Neuron (in vitro differentiated cells): ENCODE measurements around the gene MRPL53.
A peak's percentile ranks its signal among the peaks of the same experiment; 100 is the strongest.

Source experiments
- H2AFZ ChIP-seq: one replicate; pipeline ENCODE4 v1.6.1; 2013; ENCODE audit warnings: low read depth, mild to moderate bottlenecking, inconsistent platforms, low read length, moderate library complexity
- H3K27me3 ChIP-seq: one replicate; pipeline ENCODE4 v1.6.1; 2013; ENCODE audit warnings: low read length; ENCODE audit not compliant: insufficient read depth
- H3K36me3 ChIP-seq: one replicate; pipeline ENCODE4 v1.6.1; 2013; ENCODE audit warnings: low read length; ENCODE audit not compliant: insufficient read depth
- H3K4me1 ChIP-seq: one replicate; pipeline ENCODE4 v1.6.1; 2013; ENCODE audit warnings: low read length; ENCODE audit not compliant: insufficient read depth
- H3K4me3 ChIP-seq: 2 replicates; pipeline ENCODE4 v1.5.1; 2013; ENCODE audit warnings: mild to moderate bottlenecking, low read length, moderate library complexity
- H3K9me3 ChIP-seq: one replicate; pipeline ENCODE4 v1.6.1; 2013; ENCODE audit warnings: low read length

The MRPL53 gene

GRCh38 chr2:74472086-74472944 lies at the start of gene MRPL53:
MRPL53 (minus strand) TSS chr2:74472680; CDS start chr2:74472660, 20 bp downstream.
- peak within 1 kb of the TSS; percentile 55 for H2AFZ ChIP-seq
- peak within 1 kb of the TSS; percentile 56 for H3K4me3 ChIP-seq
- H3K9me3 ChIP-seq, result no peaks in the 10 kb centered on the region
- no peaks in the 10 kb centered on the region for H3K27me3 ChIP-seq
- H3K4me1 ChIP-seq, result peaks cover 15% of the 10 kb centered on the region
- H3K36me3 ChIP-seq, result peaks cover 23% of the 10 kb centered on the region

GRCh38 chr2:74516650-74517049 lies 44.2 kb upstream of the MRPL53 start:
- H3K36me3 ChIP-seq, result no peaks in the 10 kb centered on the region
- H3K27me3 ChIP-seq, result peaks cover 90% of the 10 kb centered on the region
- peaks cover 14% of the 10 kb centered on the region for H3K9me3 ChIP-seq
- H3K4me3 ChIP-seq, result no peak overlapping the region
- no peak overlapping the region for H2AFZ ChIP-seq
- H3K4me1 ChIP-seq, result no peaks in the 10 kb centered on the region

- Histone ChIP-seq H3K4me3 (no peak overlapping the region), H2AFZ (no peak overlapping the region), H3K27me3 (peaks cover 93% of the 10 kb centered on the region), H3K36me3 (no peaks in the 10 kb centered on the region), H3K9me3 (peaks cover 14% of the 10 kb centered on the region), H3K4me1 (no peaks in the 10 kb centered on the region)
These were observed 43.6 kb upstream of the MRPL53 start for GRCh38 chr2:74515981-74516633.

- H3K4me3 ChIP-seq, result no peak overlapping the region
These were observed 42.9 kb upstream of the MRPL53 start for GRCh38 chr2:74515271-74515980.

GRCh38 chr2:74514368-74515270 lies 42.1 kb upstream of the MRPL53 start, which contains the start of gene TLX2:
TLX2 (plus strand) TSS chr2:74514450; CDS start chr2:74514807, 357 bp downstream.
- Histone ChIP-seq H3K9me3 (peaks cover 14% of the 10 kb centered on the region), H3K27me3 (peaks cover 92% of the 10 kb centered on the region), H3K36me3 (no peaks in the 10 kb centered on the region), H2AFZ (no peak within 1 kb of the TSS), H3K4me1 (no peaks in the 10 kb centered on the region), H3K4me3 (no peak within 1 kb of the TSS)

More at GRCh38 chr2:74515271-74515980, 42.9 kb upstream of the MRPL53 start:
- Histone ChIP-seq H3K36me3 (no peaks in the 10 kb centered on the region), H2AFZ (no peak overlapping the region), H3K9me3 (peaks cover 14% of the 10 kb centered on the region), H3K4me1 (no peaks in the 10 kb centered on the region), H3K27me3 (peaks cover 92% of the 10 kb centered on the region)

GRCh38 chr2:74513605-74514367 lies 41.3 kb upstream of the MRPL53 start:
- no peak overlapping the region for H2AFZ ChIP-seq
- H3K9me3 ChIP-seq, result peaks cover 14% of the 10 kb centered on the region
- H3K4me3 ChIP-seq, result no peak overlapping the region
- no peaks in the 10 kb centered on the region for H3K36me3 ChIP-seq
- peaks cover 86% of the 10 kb centered on the region for H3K27me3 ChIP-seq
- H3K4me1 ChIP-seq, result no peaks in the 10 kb centered on the region

GRCh38 chr2:74512744-74513604 lies 40.5 kb upstream of the MRPL53 start:
- Histone ChIP-seq H3K9me3 (peaks cover 14% of the 10 kb centered on the region), H3K4me1 (no peaks in the 10 kb centered on the region), H3K4me3 (no peak overlapping the region), H2AFZ (no peak overlapping the region), H3K27me3 (peaks cover 77% of the 10 kb centered on the region), H3K36me3 (no peaks in the 10 kb centered on the region)

- Histone ChIP-seq H3K4me3 (no peak overlapping the region), H2AFZ (no peak overlapping the region), H3K36me3 (no peaks in the 10 kb centered on the region), H3K27me3 (peaks cover 63% of the 10 kb centered on the region), H3K9me3 (peaks cover 6% of the 10 kb centered on the region), H3K4me1 (peaks cover 6% of the 10 kb centered on the region)
These were observed 38.9 kb upstream of the MRPL53 start for GRCh38 chr2:74511104-74511989.

- peaks cover 53% of the 10 kb centered on the region for H3K27me3 ChIP-seq
- H2AFZ ChIP-seq, result no peak overlapping the region
- peaks cover 7% of the 10 kb centered on the region for H3K36me3 ChIP-seq
- H3K9me3 ChIP-seq, result no peaks in the 10 kb centered on the region
- H3K4me1 ChIP-seq, result peaks cover 10% of the 10 kb centered on the region
- H3K4me3 ChIP-seq, result no peak overlapping the region
These were observed 37.8 kb upstream of the MRPL53 start for GRCh38 chr2:74510272-74510671.

- H3K36me3 ChIP-seq, result peaks cover 13% of the 10 kb centered on the region
- H3K4me1 ChIP-seq, result peaks cover 10% of the 10 kb centered on the region
- no peaks in the 10 kb centered on the region for H3K9me3 ChIP-seq
- peaks cover 45% of the 10 kb centered on the region for H3K27me3 ChIP-seq
- peak overlapping the region; percentile 96 for H2AFZ ChIP-seq
- peak overlapping the region; percentile 61 for H3K4me3 ChIP-seq
These were observed 35.5 kb upstream of the MRPL53 start for GRCh38 chr2:74507926-74508520.
